ENCODE measurements around the gene SPIN1. TPM values are rescaled to one million over a fixed set of nuclear protein-coding genes. Genes with fewer than 3 reads are reported as not detected.

SPIN1 gene
- total RNA-seq, 1 experiment from 2014 or later: 123 TPM

DNA sequence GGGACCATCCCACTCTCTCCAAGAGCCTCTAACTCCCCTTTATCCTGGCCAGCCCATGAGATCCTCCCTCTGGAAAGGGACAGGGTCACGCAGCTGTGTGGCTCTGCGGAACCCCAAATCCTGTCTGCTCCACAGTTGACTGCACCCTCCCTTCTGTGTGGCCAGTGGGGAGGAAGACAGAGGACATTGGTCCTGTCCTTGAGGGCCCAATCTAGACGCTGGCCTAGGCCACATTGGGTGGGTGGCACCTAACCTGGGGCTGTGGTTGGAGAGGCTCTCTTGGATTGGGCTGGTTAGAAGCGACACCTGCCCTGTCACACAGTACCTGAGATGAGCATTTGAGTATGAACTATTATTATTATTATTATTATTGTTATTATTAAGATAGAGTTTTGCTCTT is 134.1 kb downstream of the SPIN1 start:
- peaks cover 3% of the 10 kb centered on the region; the same call in 1 of the 2 replicates for H3K9me3 Mint-ChIP-seq
- POLR2A ChIA-PET: no interaction called here
- H3K27ac Mint-ChIP-seq: no peak overlapping the region
- H3K36me3 Mint-ChIP-seq: no peaks in the 10 kb centered on the region
- DNase-seq (ENCODE audit: low spot score) (no peak), ATAC-seq (no peak)
- peaks cover 3% of the 10 kb centered on the region; the same call in 1 of the 2 replicates for H3K27me3 Mint-ChIP-seq (ENCODE audit: low read depth)
- H3K4me1 Mint-ChIP-seq: peaks cover 27% of the 10 kb centered on the region
- no peak overlapping the region for H3K4me3 Mint-ChIP-seq
- TF ChIP-seq ATF1 (CRISPR knock-in tag; IDR thresholded peaks at IDR 0.05) (no peak), ESRRA (CRISPR knock-in tag; IDR thresholded peaks at IDR 0.05; ENCODE audit: borderline replicate concordance) (no peak), TEAD4 (CRISPR knock-in tag; IDR thresholded peaks at IDR 0.05) (no peak), ZNF263 (CRISPR knock-in tag; IDR thresholded peaks at IDR 0.05; ENCODE audit: low read depth) (no peak), ZNF219 (CRISPR knock-in tag; IDR thresholded peaks at IDR 0.05; ENCODE audit: borderline replicate concordance) (no peak), CREB1 (CRISPR knock-in tag; IDR thresholded peaks at IDR 0.05) (no peak), NFATC4 (CRISPR knock-in tag; IDR thresholded peaks at IDR 0.05) (no peak), TEAD1 (CRISPR knock-in tag; IDR thresholded peaks at IDR 0.05) (no peak)
- TF ChIP-seq, protein P1, sequence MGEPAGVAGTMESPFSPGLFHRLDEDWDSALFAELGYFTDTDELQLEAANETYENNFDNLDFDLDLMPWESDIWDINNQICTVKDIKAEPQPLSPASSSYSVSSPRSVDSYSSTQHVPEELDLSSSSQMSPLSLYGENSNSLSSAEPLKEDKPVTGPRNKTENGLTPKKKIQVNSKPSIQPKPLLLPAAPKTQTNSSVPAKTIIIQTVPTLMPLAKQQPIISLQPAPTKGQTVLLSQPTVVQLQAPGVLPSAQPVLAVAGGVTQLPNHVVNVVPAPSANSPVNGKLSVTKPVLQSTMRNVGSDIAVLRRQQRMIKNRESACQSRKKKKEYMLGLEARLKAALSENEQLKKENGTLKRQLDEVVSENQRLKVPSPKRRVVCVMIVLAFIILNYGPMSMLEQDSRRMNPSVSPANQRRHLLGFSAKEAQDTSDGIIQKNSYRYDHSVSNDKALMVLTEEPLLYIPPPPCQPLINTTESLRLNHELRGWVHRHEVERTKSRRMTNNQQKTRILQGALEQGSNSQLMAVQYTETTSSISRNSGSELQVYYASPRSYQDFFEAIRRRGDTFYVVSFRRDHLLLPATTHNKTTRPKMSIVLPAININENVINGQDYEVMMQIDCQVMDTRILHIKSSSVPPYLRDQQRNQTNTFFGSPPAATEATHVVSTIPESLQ (CRISPR knock-in tag; IDR thresholded peaks at IDR 0.05): no peak
- TF ChIP-seq, protein P2, sequence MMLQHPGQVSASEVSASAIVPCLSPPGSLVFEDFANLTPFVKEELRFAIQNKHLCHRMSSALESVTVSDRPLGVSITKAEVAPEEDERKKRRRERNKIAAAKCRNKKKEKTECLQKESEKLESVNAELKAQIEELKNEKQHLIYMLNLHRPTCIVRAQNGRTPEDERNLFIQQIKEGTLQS (CRISPR knock-in tag; conservative IDR thresholded peaks at IDR 0.05): no peak
- TF ChIP-seq, protein P3, sequence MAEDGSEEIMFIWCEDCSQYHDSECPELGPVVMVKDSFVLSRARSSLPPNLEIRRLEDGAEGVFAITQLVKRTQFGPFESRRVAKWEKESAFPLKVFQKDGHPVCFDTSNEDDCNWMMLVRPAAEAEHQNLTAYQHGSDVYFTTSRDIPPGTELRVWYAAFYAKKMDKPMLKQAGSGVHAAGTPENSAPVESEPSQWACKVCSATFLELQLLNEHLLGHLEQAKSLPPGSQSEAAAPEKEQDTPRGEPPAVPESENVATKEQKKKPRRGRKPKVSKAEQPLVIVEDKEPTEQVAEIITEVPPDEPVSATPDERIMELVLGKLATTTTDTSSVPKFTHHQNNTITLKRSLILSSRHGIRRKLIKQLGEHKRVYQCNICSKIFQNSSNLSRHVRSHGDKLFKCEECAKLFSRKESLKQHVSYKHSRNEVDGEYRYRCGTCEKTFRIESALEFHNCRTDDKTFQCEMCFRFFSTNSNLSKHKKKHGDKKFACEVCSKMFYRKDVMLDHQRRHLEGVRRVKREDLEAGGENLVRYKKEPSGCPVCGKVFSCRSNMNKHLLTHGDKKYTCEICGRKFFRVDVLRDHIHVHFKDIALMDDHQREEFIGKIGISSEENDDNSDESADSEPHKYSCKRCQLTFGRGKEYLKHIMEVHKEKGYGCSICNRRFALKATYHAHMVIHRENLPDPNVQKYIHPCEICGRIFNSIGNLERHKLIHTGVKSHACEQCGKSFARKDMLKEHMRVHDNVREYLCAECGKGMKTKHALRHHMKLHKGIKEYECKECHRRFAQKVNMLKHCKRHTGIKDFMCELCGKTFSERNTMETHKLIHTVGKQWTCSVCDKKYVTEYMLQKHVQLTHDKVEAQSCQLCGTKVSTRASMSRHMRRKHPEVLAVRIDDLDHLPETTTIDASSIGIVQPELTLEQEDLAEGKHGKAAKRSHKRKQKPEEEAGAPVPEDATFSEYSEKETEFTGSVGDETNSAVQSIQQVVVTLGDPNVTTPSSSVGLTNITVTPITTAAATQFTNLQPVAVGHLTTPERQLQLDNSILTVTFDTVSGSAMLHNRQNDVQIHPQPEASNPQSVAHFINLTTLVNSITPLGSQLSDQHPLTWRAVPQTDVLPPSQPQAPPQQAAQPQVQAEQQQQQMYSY (CRISPR knock-in tag; IDR thresholded peaks at IDR 0.05): no peak
- TF ChIP-seq, protein P4, sequence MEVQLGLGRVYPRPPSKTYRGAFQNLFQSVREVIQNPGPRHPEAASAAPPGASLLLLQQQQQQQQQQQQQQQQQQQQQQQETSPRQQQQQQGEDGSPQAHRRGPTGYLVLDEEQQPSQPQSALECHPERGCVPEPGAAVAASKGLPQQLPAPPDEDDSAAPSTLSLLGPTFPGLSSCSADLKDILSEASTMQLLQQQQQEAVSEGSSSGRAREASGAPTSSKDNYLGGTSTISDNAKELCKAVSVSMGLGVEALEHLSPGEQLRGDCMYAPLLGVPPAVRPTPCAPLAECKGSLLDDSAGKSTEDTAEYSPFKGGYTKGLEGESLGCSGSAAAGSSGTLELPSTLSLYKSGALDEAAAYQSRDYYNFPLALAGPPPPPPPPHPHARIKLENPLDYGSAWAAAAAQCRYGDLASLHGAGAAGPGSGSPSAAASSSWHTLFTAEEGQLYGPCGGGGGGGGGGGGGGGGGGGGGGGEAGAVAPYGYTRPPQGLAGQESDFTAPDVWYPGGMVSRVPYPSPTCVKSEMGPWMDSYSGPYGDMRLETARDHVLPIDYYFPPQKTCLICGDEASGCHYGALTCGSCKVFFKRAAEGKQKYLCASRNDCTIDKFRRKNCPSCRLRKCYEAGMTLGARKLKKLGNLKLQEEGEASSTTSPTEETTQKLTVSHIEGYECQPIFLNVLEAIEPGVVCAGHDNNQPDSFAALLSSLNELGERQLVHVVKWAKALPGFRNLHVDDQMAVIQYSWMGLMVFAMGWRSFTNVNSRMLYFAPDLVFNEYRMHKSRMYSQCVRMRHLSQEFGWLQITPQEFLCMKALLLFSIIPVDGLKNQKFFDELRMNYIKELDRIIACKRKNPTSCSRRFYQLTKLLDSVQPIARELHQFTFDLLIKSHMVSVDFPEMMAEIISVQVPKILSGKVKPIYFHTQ (CRISPR knock-in tag; IDR thresholded peaks at IDR 0.05): no peak
- TF ChIP-seq, protein P5, sequence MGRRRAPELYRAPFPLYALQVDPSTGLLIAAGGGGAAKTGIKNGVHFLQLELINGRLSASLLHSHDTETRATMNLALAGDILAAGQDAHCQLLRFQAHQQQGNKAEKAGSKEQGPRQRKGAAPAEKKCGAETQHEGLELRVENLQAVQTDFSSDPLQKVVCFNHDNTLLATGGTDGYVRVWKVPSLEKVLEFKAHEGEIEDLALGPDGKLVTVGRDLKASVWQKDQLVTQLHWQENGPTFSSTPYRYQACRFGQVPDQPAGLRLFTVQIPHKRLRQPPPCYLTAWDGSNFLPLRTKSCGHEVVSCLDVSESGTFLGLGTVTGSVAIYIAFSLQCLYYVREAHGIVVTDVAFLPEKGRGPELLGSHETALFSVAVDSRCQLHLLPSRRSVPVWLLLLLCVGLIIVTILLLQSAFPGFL (CRISPR knock-in tag; IDR thresholded peaks at IDR 0.05; ENCODE audit: borderline replicate concordance): no peak
- CTCF ChIA-PET: no interaction called here

DNA sequence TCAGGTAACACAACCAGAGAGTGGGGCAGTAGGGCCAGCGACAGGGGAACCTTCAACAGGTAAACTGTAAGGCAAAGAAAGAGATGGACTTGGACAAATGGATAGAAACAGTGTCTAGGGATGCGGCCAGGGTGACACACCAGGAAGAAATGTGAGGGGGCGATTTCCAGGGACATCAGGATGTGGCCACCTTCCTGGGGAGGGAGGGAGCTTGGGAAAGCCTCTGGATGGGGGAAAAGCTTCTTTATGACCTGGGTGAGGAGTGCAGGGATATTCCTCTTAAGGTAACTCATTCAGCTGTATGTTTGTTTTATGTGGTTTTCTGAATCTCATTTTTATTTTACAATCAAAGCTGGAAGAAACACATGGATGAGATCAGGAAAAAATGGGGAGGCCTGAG is 134.8 kb downstream of the SPIN1 start:
- peaks cover 27% of the 10 kb centered on the region for H3K4me1 Mint-ChIP-seq
- H3K9me3 Mint-ChIP-seq: no peaks in the 10 kb centered on the region
- POLR2A ChIA-PET: no interaction called here
- no peak overlapping the region for H3K27ac Mint-ChIP-seq
- H3K36me3 Mint-ChIP-seq: no peaks in the 10 kb centered on the region
- DNase-seq (ENCODE audit: low spot score) (no peak), ATAC-seq (no peak)
- CTCF ChIA-PET: no interaction called here
- H3K27me3 Mint-ChIP-seq (ENCODE audit: low read depth): peaks cover 3% of the 10 kb centered on the region; the same call in 1 of the 2 replicates
- no peak overlapping the region for H3K4me3 Mint-ChIP-seq
- TF ChIP-seq GRHL2 (CRISPR knock-in tag; IDR thresholded peaks at IDR 0.05; ENCODE audit: insufficient replicate concordance, severe bottlenecking) (no peak), ZNF263 (CRISPR knock-in tag; IDR thresholded peaks at IDR 0.05; ENCODE audit: low read depth) (no peak), ZNF138 (CRISPR knock-in tag; conservative IDR thresholded peaks at IDR 0.05) (no peak), JUN (CRISPR knock-in tag; IDR thresholded peaks at IDR 0.05) (no peak), MYBL2 (CRISPR knock-in tag; IDR thresholded peaks at IDR 0.05) (no peak), KAT7 (CRISPR knock-in tag; IDR thresholded peaks at IDR 0.05; ENCODE audit: borderline replicate concordance) (no peak)
- TF ChIP-seq, protein P1 (CRISPR knock-in tag; IDR thresholded peaks at IDR 0.05): no peak
- TF ChIP-seq, protein P6, sequence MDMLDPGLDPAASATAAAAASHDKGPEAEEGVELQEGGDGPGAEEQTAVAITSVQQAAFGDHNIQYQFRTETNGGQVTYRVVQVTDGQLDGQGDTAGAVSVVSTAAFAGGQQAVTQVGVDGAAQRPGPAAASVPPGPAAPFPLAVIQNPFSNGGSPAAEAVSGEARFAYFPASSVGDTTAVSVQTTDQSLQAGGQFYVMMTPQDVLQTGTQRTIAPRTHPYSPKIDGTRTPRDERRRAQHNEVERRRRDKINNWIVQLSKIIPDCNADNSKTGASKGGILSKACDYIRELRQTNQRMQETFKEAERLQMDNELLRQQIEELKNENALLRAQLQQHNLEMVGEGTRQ (CRISPR knock-in tag; IDR thresholded peaks at IDR 0.05): no peak
- TF ChIP-seq, protein P4 (CRISPR knock-in tag; IDR thresholded peaks at IDR 0.05): no peak

Data from WTC11 (cell line).